ENCODE measurements around the gene EVI5. TPM values are rescaled to one million over a fixed set of nuclear protein-coding genes. Genes with fewer than 3 reads are reported as not detected.
A peak's percentile ranks its signal among the peaks of the same experiment; 100 is the strongest.
"Not testable (repeated sequence)": the region's sequence is repeated elsewhere in the genome, so short reads cannot be mapped to it uniquely, and the experiment has no call there.

Gene EVI5
- total and polyA plus RNA-seq, 7 donors: 4.5 to 53.5 (median 39.9) TPM

- no peak for DNase-seq
- TF ChIP-seq POLR2AphosphoS5 (IDR thresholded peaks at IDR 0.05) (no peak), CTCF (IDR thresholded peaks at IDR 0.05) (peak in 3 of 4 experiments; percentile 27 to 52 (median 42))
- intact Hi-C loops (cut with DNase I): loop anchor here (5.0 kb wide), 2 partner anchors 33 to 68 kb away; no protein-coding TSS in a partner anchor
- Histone ChIP-seq H3K4me1 (peaks cover 0 to 9% (median 8%) of the 10 kb centered on the region in 4 donors), H3K27ac (no peak overlapping the region), H3K9me3 (no peaks in the 10 kb centered on the region), H3K4me3 (no peak overlapping the region), H3K27me3 (no peaks in the 10 kb centered on the region), H3K36me3 (no peaks in the 10 kb centered on the region)
- WGBS, 2 donors: 80% methylated on average over 1 of the region's 1 CpG; no CpG with 5 or more reads in 1 of the 2 donors
These were observed 35.8 kb downstream of the EVI5 start for GRCh38 chr1:92749024-92749634.

DNA sequence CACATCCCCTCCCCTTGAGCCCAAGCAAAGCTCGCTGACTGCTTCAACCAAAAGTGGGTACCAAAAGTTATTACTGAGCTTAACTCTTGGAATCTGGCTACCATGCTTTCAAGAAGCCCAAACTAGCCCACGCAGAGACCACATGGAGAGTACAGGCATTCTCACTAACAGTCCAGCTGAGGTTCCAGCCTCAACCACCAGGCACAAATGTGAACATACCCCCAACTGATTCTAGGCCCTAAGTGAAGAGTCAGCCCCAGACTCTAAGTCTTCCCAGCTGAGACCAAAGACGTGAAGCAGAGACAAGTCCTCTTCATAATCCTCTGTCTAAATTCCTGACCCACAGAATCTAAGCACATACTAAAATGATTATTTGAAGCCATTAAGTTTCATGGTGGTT lies 36.8 kb downstream of the EVI5 start:
- no peaks in the 10 kb centered on the region for H3K27me3 ChIP-seq
- WGBS, 2 donors: 88 to 90% methylated on average over 3 of the region's 3 CpGs
- intact Hi-C loops (cut with DNase I): loop anchor here (5.0 kb wide), 2 partner anchors 34 to 69 kb away; no protein-coding TSS in a partner anchor
- H3K9me3 ChIP-seq: peaks cover 0 to 1% (median 0%) of the 10 kb centered on the region in 4 donors
- H3K36me3 ChIP-seq: no peaks in the 10 kb centered on the region
- H3K27ac ChIP-seq: no peak overlapping the region
- no peak overlapping the region for H3K4me3 ChIP-seq
- no peak for DNase-seq
- peaks cover 0 to 9% (median 8%) of the 10 kb centered on the region in 4 donors for H3K4me1 ChIP-seq
- TF ChIP-seq POLR2A (IDR thresholded peaks at IDR 0.05) (no peak), CTCF (IDR thresholded peaks at IDR 0.05) (peak in 1 of 4 experiments; percentile 6)

GRCh38 chr1:92747735-92748134 lies 37.2 kb downstream of the EVI5 start:
- DNase-seq: no peak
- H3K9me3 ChIP-seq: peaks cover 0 to 1% (median 0%) of the 10 kb centered on the region in 4 donors
- no peaks in the 10 kb centered on the region for H3K27me3 ChIP-seq
- TF ChIP-seq EP300 (IDR thresholded peaks at IDR 0.05) (no peak), POLR2AphosphoS5 (IDR thresholded peaks at IDR 0.05) (no peak), CTCF (IDR thresholded peaks at IDR 0.05) (no peak), POLR2A (IDR thresholded peaks at IDR 0.05) (no peak)
- H3K27ac ChIP-seq: no peak overlapping the region
- H3K4me1 ChIP-seq: peaks cover 0 to 9% (median 8%) of the 10 kb centered on the region in 4 donors
- intact Hi-C loops (cut with DNase I): loop anchor here (5.0 kb wide), 2 partner anchors 35 to 70 kb away; no protein-coding TSS in a partner anchor
- 79 to 84% methylated on average over 1 of the region's 1 CpG for WGBS, 2 donors
- H3K36me3 ChIP-seq: no peaks in the 10 kb centered on the region
- no peak overlapping the region for H3K4me3 ChIP-seq

DNA sequence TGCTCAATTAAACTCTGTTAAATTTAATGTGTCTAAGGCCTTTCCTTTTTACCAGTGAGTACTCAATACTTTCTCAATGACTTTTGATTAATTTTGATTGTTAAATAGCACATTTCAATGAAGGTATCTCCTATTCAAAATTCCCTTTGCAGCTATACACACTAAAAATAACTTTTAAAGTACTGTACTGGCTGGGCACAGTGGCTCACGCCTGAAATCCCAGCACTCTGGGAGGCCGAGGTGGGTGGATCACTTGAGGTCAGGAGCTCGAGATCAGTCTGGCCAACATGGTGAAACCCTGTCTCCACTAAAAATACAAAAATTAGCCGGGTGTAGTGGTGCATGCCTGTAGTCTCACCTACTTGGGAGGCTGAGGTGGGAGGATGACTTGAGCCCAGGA lies 38.7 kb downstream of the EVI5 start:
- not testable (repeated sequence) for H3K27me3 ChIP-seq, H3K4me3 ChIP-seq, H3K27ac ChIP-seq, H3K9me3 ChIP-seq, H3K36me3 ChIP-seq, H3K4me1 ChIP-seq, DNase-seq
- WGBS, 2 donors: 91 to 92% methylated on average over 4 of the region's 4 CpGs
- intact Hi-C loops (cut with DNase I): loop anchor here (5.0 kb wide), 2 partner anchors 36 to 71 kb away; no protein-coding TSS in a partner anchor

DNA sequence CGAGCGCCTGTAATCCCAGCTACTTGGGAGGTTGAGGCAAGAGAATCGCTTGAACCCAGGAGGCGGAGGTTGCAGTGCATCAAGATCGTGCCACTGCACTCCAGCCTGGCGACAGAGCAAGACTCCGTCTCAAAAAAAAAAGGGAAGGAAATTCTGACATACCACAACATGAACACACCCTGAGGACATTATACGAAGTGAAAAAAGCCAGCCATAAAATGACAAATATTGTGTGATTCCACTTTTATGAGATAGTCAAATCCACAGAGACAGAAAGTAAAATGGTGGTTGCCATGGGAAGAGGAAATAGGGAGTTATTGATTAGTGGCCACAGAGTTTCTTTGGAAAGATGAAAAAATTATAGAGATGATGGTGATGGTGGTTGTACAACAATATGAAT lies 41.7 kb downstream of the EVI5 start:
- H3K9me3 ChIP-seq: peaks cover 0 to 1% (median 0%) of the 10 kb centered on the region in 4 donors
- no peak for DNase-seq
- TF ChIP-seq EP300 (IDR thresholded peaks at IDR 0.05) (no peak), CTCF (IDR thresholded peaks at IDR 0.05) (no peak), POLR2A (IDR thresholded peaks at IDR 0.05) (no peak), POLR2AphosphoS5 (IDR thresholded peaks at IDR 0.05) (no peak)
- no peaks in the 10 kb centered on the region for H3K27me3 ChIP-seq
- no peaks in the 10 kb centered on the region for H3K36me3 ChIP-seq
- no peak overlapping the region for H3K4me3 ChIP-seq
- 79 to 89% methylated on average over 8 of the region's 8 CpGs for WGBS, 2 donors
- H3K4me1 ChIP-seq: peaks cover 0 to 8% (median 7%) of the 10 kb centered on the region in 4 donors
- H3K27ac ChIP-seq: no peak overlapping the region
- intact Hi-C loops (cut with DNase I): no loop called here

Measured in sigmoid colon (tissue), 7 donors.